H9 (cell line): Measurements from ENCODE around the gene SNN. TPM values are rescaled to one million over a fixed set of nuclear protein-coding genes. Genes with fewer than 3 reads are reported as not detected.

Experiments used
- DNase-seq: peaks from one replicate; pipeline ENCODE4 v3.0.0-alpha.2; 2017
- H2AFZ ChIP-seq: one replicate; pipeline ENCODE4 v1.6.1; 2013; ENCODE audit warnings: mild to moderate bottlenecking, low read length, control low read depth, moderate library complexity
- H2AK5ac ChIP-seq: 2 replicates; pipeline ENCODE4 v1.6.1; 2013; ENCODE audit warnings: low read length, control low read depth, mixed read lengths; ENCODE audit not compliant: insufficient read length
- H2BK120ac ChIP-seq: one replicate; pipeline ENCODE4 v1.6.1; 2013; ENCODE audit warnings: low read depth, mild to moderate bottlenecking, low read length, control low read depth, inconsistent platforms; ENCODE audit not compliant: poor library complexity, severe bottlenecking
- H2BK12ac ChIP-seq: 2 replicates; pipeline ENCODE4 v1.6.1; 2013; ENCODE audit warnings: low read length, control low read depth, mixed read lengths, low read depth; ENCODE audit not compliant: insufficient read length
- H2BK15ac ChIP-seq: 2 replicates; pipeline ENCODE4 v1.6.1; 2013; ENCODE audit warnings: low read depth, low read length, control low read depth
- H2BK20ac ChIP-seq: one replicate; pipeline ENCODE4 v1.6.1; 2013; ENCODE audit warnings: low read depth, mild to moderate bottlenecking, low read length, control low read depth, inconsistent platforms; ENCODE audit not compliant: poor library complexity, severe bottlenecking
- H2BK5ac ChIP-seq: 2 replicates; pipeline ENCODE4 v1.6.1; 2013; ENCODE audit warnings: low read length, control low read depth, mixed read lengths; ENCODE audit not compliant: insufficient read length
- H3K14ac ChIP-seq: 2 replicates; pipeline ENCODE4 v1.6.1; 2013; ENCODE audit warnings: low read length, control low read depth; ENCODE audit not compliant: insufficient read depth
- H3K18ac ChIP-seq: 2 replicates; pipeline ENCODE4 v1.6.1; 2013; ENCODE audit warnings: low read depth, mild to moderate bottlenecking, mixed read lengths, low read length, control low read depth; ENCODE audit not compliant: insufficient read length
- H3K23ac ChIP-seq: 2 replicates; pipeline ENCODE4 v1.6.1; 2013; ENCODE audit warnings: low read length, control low read depth, mixed read lengths, low read depth; ENCODE audit not compliant: insufficient read length
- H3K23me2 ChIP-seq: 2 replicates; pipeline ENCODE4 v1.6.1; 2013; ENCODE audit warnings: low read depth, mild to moderate bottlenecking, mixed read lengths, low read length, control low read depth; ENCODE audit not compliant: insufficient read length, poor library complexity, severe bottlenecking
- H3K27ac ChIP-seq: 2 replicates; pipeline ENCODE4 v1.5.1; 2013; ENCODE audit warnings: low read length, control low read depth, mixed read lengths, low read depth; ENCODE audit not compliant: insufficient read length
- H3K27me3 ChIP-seq: 2 replicates; pipeline ENCODE4 v1.6.1; 2013; ENCODE audit warnings: low read length, control low read depth, inconsistent platforms; ENCODE audit not compliant: insufficient read depth
- H3K4ac ChIP-seq: 2 replicates; pipeline ENCODE4 v1.6.1; 2013; ENCODE audit warnings: low read depth, mild to moderate bottlenecking, control low read depth, inconsistent platforms, low read length, moderate library complexity
- H3K4me1 ChIP-seq: 2 replicates; pipeline ENCODE4 v1.6.1; 2013; ENCODE audit warnings: low read length, control low read depth, inconsistent platforms; ENCODE audit not compliant: insufficient read depth
- H3K4me2 ChIP-seq: 2 replicates; pipeline ENCODE4 v1.6.1; 2013; ENCODE audit warnings: low read length, control low read depth, mixed read lengths; ENCODE audit not compliant: insufficient read length, insufficient read depth
- H3K56ac ChIP-seq: 2 replicates; pipeline ENCODE4 v1.6.1; 2013; ENCODE audit warnings: low read depth, mild to moderate bottlenecking, mixed read lengths, low read length, control low read depth; ENCODE audit not compliant: insufficient read length
- H3K79me1 ChIP-seq: 2 replicates; pipeline ENCODE4 v1.6.1; 2013; ENCODE audit warnings: low read depth, mild to moderate bottlenecking, moderate library complexity, low read length, control low read depth, inconsistent platforms; ENCODE audit not compliant: insufficient read depth, poor library complexity, severe bottlenecking
- H3K79me2 ChIP-seq: 2 replicates; pipeline ENCODE4 v1.6.1; 2013; ENCODE audit warnings: low read length, control low read depth, inconsistent platforms; ENCODE audit not compliant: insufficient read depth
- H3K9ac ChIP-seq: 2 replicates; pipeline ENCODE4 v1.6.1; 2013; ENCODE audit warnings: low read length, control low read depth, mixed read lengths; ENCODE audit not compliant: insufficient read length; ENCODE audit errors: extremely low read depth
- H3K9me3 ChIP-seq: one replicate; pipeline ENCODE4 v1.6.1; 2013; ENCODE audit warnings: low read depth, low read length, inconsistent platforms; ENCODE audit not compliant: control insufficient read depth
- H3T11ph ChIP-seq: one replicate; pipeline ENCODE4 v1.6.1; 2013; ENCODE audit warnings: mild to moderate bottlenecking, low read length, control low read depth, inconsistent platforms
- H4K20me1 ChIP-seq: one replicate; pipeline ENCODE4 v1.6.1; 2013; ENCODE audit not compliant: control insufficient read depth, insufficient read length, insufficient read depth
- H4K5ac ChIP-seq: 2 replicates; pipeline ENCODE4 v1.6.1; 2013; ENCODE audit warnings: low read depth, mild to moderate bottlenecking, mixed read lengths, low read length, control low read depth; ENCODE audit not compliant: insufficient read length
- H4K8ac ChIP-seq: replicated peaks from 2 replicates; pipeline ENCODE4 v1.6.1; 2013; ENCODE audit warnings: low read length, control low read depth, mixed read lengths, low read depth; ENCODE audit not compliant: insufficient read length
- H4K91ac ChIP-seq: 2 replicates; pipeline ENCODE4 v1.6.1; 2013; ENCODE audit warnings: low read depth, mild to moderate bottlenecking, moderate library complexity, mixed read lengths, low read length, control low read depth; ENCODE audit not compliant: insufficient read length
- H3K27ac Mint-ChIP-seq, 3 experiments: 2 replicates in 2 of 3; 3 replicates in 1 of 3; pipeline ENCODE4 v1.8.0; 2020 to 2021; ENCODE audit warnings: mixed read lengths in 3 of 3, mild to moderate bottlenecking in 1 of 3, moderate library complexity in 1 of 3
- H3K27me3 Mint-ChIP-seq: 2 replicates; pipeline ENCODE4 v1.8.0; 2021; ENCODE audit warnings: low read depth, mild to moderate bottlenecking, moderate library complexity, mixed read lengths
- H3K36me3 Mint-ChIP-seq, 3 experiments: 2 replicates in 2 of 3; 3 replicates in 1 of 3; pipeline ENCODE4 v1.8.0; 2020 to 2021; ENCODE audit warnings: low read depth in 3 of 3, mixed read lengths in 3 of 3; ENCODE audit not compliant: insufficient read depth in 1 of 3
- H3K4me1 Mint-ChIP-seq, 2 experiments: 2 replicates each; pipeline ENCODE4 v1.8.0; 2020; ENCODE audit warnings: mixed read lengths in 2 of 2
- H3K4me3 Mint-ChIP-seq, 2 experiments: 2 replicates in 1 of 2; 3 replicates in 1 of 2; pipeline ENCODE4 v1.8.0; 2020 to 2021; ENCODE audit warnings: mild to moderate bottlenecking in 2 of 2, mixed read lengths in 2 of 2, moderate library complexity in 1 of 2
- H3K9me3 Mint-ChIP-seq, 2 experiments: 2 replicates in 1 of 2; 3 replicates in 1 of 2; pipeline ENCODE4 v1.8.0; 2020; ENCODE audit warnings: mild to moderate bottlenecking in 2 of 2, mixed read lengths in 2 of 2, moderate library complexity in 1 of 2
- CTCF ChIP-seq: fragments of 200-600 bp; sonication (generic); conservative IDR thresholded peaks from 3 replicates; pipeline ENCODE4 v1.8.0; 2021; ENCODE audit warnings: antibody characterized with exemption, mild to moderate bottlenecking
- WGBS: extraction: QIAGEN DNeasy Blood & Tissue Kit; methylation state at CpG from one replicate; pipeline ENCODE4 v1.1.7; 2013; ENCODE audit warnings: missing lambda C conversion rate, low lambda C conversion rate, mixed read lengths; ENCODE audit not compliant: insufficient read length; ENCODE audit errors: extremely low coverage; 5-methylcytosine and 5-hydroxymethylcytosine counted together
- total RNA-seq: library from RNA; stranded (reverse); gene quantifications from 2 replicates; pipeline ENCODE4 v1.2.1, GENCODE V29; 2021

SNN gene
- total RNA-seq, 1 experiment from 2014 or later = 44.2 TPM

- Histone ChIP-seq H4K8ac (no peak overlapping the region), H3K79me1 (no peaks in the 10 kb centered on the region), H3K56ac (no peak overlapping the region), H2AFZ (no peak overlapping the region), H2BK120ac (no peak overlapping the region), H3K4me2 (no peak overlapping the region), H3K27me3 (no peaks in the 10 kb centered on the region), H3K18ac (no peak overlapping the region), H4K20me1 (no peaks in the 10 kb centered on the region), H3K9ac (no peak overlapping the region), H3K14ac (no peak overlapping the region), H3T11ph (no peak overlapping the region), H2BK20ac (no peak overlapping the region), H3K23ac (no peak overlapping the region), H2BK15ac (no peak overlapping the region), H2AK5ac (no peak overlapping the region), H3K79me2 (no peaks in the 10 kb centered on the region), H2BK5ac (no peak overlapping the region), H4K5ac (no peak overlapping the region), H3K4ac (no peak overlapping the region), H2BK12ac (no peak overlapping the region), H3K27ac (no peak overlapping the region), H4K91ac (no peak overlapping the region), H3K23me2 (peaks cover 3% of the 10 kb centered on the region), H3K9me3 (no peaks in the 10 kb centered on the region), H3K4me1 (peaks cover 3% of the 10 kb centered on the region; the same call in 1 of the 2 replicates)
- peaks cover 4% of the 10 kb centered on the region for H3K27me3 Mint-ChIP-seq
- H3K27ac Mint-ChIP-seq = no peak overlapping the region
- no peaks in the 10 kb centered on the region; a peak in 1 of 5 replicates for H3K9me3 Mint-ChIP-seq
- peaks cover 30 to 49% of the 10 kb centered on the region in 2 experiments for H3K4me1 Mint-ChIP-seq
- DNase-seq = no peak
- H3K36me3 Mint-ChIP-seq = no peaks in the 10 kb centered on the region
- H3K4me3 Mint-ChIP-seq = no peak overlapping the region
- TF ChIP-seq CTCF = no peak
- WGBS = no CpG with 5 or more reads among the region's 3 CpGs
Observed at GRCh38 chr16:11633113-11633512, 35.1 kb upstream of the SNN start.
